Measurements from ENCODE around the gene PUM2.
A peak's percentile ranks its signal among the peaks of the same experiment; 100 is the strongest.

The PUM2 gene

GRCh38 chr2:20220806-20221554 is 129.7 kb downstream of the PUM2 start:
- intact Hi-C loops (cut with DNase I), result loop anchor here (5.0 kb wide), 1 partner anchor 84 kb away; no protein-coding TSS in a partner anchor
- DNase-seq, result peak in 2 of 10 donors; percentile 2 to 5

DNA sequence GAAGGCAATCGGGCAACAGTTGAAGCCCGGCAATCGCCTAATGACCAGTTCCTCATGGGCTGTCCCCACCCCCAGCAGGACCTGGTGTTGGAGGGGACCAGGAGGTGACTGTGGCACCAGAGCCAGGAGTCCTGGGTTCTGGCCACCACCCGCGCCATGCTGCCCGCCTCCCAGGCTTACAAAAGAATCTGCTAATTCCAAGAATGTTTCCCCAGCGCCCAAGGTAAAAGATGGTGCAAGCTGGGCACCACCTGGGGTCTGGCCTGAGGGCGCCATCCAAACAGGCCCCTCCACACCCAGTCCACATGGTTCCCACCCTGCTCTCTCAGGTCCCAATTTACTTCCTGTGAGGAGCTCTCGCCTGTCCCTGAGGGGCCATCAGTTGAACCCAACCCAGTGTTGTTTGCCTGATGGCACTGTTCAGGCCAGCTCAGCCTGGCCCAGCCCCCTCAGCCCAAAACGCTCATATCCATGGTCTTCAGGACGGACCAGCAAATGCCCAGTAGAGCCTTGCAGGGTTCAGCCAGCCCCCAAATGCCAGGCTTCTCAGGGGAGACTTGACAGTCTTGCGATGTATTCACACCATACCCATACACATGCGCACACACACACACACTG is 130.8 kb downstream of the PUM2 start:
- intact Hi-C loops (cut with DNase I), result loop anchor here (5.0 kb wide), 1 partner anchor 83 kb away; no protein-coding TSS in a partner anchor
- peak in 3 of 10 donors; percentile 21 to 78 (median 72) for DNase-seq

GRCh38 chr2:20218331-20219320 is 132.0 kb downstream of the PUM2 start:
- DNase-seq, result peak in 3 of 10 donors; percentile 31 to 69 (median 68)
- intact Hi-C loops (cut with DNase I), result no loop called here

GRCh38 chr2:20217041-20217970 is 133.3 kb downstream of the PUM2 start:
- DNase-seq, result peak in 3 of 10 donors; percentile 57 to 76 (median 67)
- intact Hi-C loops (cut with DNase I), result no loop called here

- intact Hi-C loops (cut with DNase I), result no loop called here
Measured at GRCh38 chr2:20216130-20217025, 134.3 kb downstream of the PUM2 start.

GRCh38 chr2:20215183-20216040 is 135.2 kb downstream of the PUM2 start:
- intact Hi-C loops (cut with DNase I), result no loop called here
- DNase-seq, result peak in 3 of 10 donors; percentile 37 to 77 (median 61)

More at GRCh38 chr2:20216130-20217025, 134.3 kb downstream of the PUM2 start:
- DNase-seq, result peak in 3 of 10 donors; percentile 50 to 62 (median 54)

- intact Hi-C loops (cut with DNase I), result no loop called here
- DNase-seq, result peak in 1 of 10 donors; percentile 47
Measured at GRCh38 chr2:20214566-20215182, 136.0 kb downstream of the PUM2 start.

DNA sequence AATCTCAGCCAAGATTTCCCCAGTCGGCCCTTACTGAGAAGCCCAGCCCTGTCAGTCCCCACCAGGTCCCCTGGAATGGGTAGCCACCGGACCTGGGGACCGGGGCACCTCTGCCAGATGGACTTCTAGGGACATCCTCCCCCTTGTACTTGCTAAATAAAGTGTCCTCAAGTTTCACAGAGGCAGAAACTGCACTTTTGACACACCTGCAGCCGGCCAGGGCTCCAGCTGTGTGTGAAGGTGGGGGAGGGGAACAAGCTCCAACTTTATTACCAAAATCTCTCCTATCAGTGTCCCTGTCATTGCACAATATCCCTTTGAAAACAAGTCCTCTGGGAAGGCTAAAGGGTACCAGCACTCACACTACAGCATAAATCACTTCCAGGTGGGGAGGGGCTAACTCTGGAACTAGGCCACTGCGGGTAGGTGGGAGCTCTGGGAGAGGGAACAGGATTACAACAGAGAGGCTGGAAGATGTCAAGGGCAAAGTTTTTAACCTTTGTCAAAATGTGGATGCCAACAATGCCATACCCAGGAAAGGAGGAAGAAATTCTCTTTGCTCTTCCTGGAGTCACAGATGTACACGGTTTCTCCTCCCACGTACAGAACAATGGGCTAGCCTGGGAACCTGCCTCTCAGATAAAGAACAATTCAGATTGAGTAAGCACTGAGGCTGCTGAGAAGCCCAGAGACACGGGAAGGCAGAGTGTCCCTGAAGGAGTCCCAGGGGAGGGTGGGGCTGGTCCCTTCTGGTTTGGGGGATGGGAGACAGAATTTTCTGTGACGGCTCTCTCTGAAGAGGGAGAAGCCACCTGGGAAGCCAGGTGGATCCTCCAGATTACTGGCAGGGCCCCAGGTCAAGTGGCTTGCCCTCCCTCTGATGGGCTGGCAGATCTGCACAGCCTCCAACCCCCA is 136.7 kb downstream of the PUM2 start:
- DNase-seq, result peak in 3 of 10 donors; percentile 42 to 69 (median 67)
- intact Hi-C loops (cut with DNase I), result no loop called here

GRCh38 chr2:20212871-20213503 is 137.7 kb downstream of the PUM2 start:
- intact Hi-C loops (cut with DNase I), result no loop called here
- peak in 3 of 10 donors; percentile 51 to 76 (median 70) for DNase-seq

DNA sequence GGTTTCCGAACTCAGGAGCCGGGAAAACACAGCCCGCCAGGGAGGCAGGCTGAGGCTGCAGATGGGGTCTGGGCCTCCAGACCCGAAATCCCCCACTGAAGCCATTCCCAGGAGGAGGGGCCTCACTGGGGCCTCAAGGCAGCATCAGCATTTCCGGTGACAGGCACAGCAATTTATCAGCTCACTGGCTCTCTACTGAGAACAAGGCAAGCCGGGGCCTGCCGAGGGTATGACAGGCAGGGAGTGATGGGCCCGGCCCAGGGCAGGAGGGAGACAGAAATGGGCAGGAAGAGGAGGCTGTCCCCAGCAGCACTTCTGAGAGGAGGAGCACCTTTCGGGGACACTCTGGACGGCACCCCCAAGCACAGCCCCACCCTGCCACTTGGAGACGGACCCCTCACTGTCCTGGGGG is 138.2 kb downstream of the PUM2 start:
- peak in 1 of 10 donors; percentile 70 for DNase-seq
- intact Hi-C loops (cut with DNase I), result no loop called here

- DNase-seq, result peak in 2 of 10 donors; percentile 72 to 80
Measured at GRCh38 chr2:20211860-20212458, 138.7 kb downstream of the PUM2 start.

DNA sequence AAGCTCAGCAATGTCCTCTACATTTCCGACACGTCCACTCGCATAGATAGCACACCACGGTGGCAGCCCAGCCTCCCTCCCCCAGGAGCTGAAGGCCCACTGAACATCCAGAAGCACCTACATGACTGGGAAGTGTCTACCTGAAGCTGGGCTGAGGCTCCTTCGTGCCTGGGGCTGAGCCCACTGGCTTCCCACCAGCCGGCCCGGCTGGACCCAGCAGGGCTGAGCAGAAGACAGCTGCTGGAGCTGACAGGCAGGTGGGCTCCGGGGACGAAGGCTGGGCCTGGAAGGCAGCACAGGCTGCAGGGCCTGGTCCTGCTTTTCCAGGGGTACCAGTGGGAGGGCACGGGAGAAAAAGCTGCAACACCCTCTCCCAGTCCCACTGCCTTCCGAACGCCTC is 139.2 kb downstream of the PUM2 start:
- intact Hi-C loops (cut with DNase I), result no loop called here
- peak in 1 of 10 donors; percentile 60 for DNase-seq

More at GRCh38 chr2:20211860-20212458, 138.7 kb downstream of the PUM2 start:
- intact Hi-C loops (cut with DNase I), result no loop called here

GRCh38 chr2:20210462-20210861 is 140.2 kb downstream of the PUM2 start:
- intact Hi-C loops (cut with DNase I), result no loop called here
- DNase-seq, result no peak

GRCh38 chr2:20209373-20210109 is 141.1 kb downstream of the PUM2 start:
- intact Hi-C loops (cut with DNase I), result no loop called here
- DNase-seq, result peak in 1 of 10 donors; percentile 69

Measured in posterior cingulate gyrus (tissue), 11 donors.